Ovary (tissue), 9 donors: Measurements from ENCODE around the gene CAPN1. TPM values are rescaled to one million over a fixed set of nuclear protein-coding genes. Genes with fewer than 3 reads are reported as not detected.

Source experiments
- DNase-seq, 5 donors: peaks; one replicate each; pipeline ENCODE4 v3.0.0-alpha.2; 2019 to 2020
- H3K27ac ChIP-seq, 2 donors: fragments of 200-600 bp; one replicate each; pipeline versions ENCODE4 v1.5.1 to v1.8.0; 2019 to 2022
- H3K27me3 ChIP-seq: fragments of 200-600 bp; one replicate; pipeline ENCODE4 v1.8.0; 2022
- H3K36me3 ChIP-seq: fragments of 200-600 bp; sonication (generic); one replicate; pipeline ENCODE4 v1.5.1; 2019
- H3K4me1 ChIP-seq: one replicate; pipeline ENCODE4 v1.8.1; 2013; ENCODE audit warnings: mild to moderate bottlenecking, moderate library complexity; ENCODE audit not compliant: insufficient read depth
- H3K4me3 ChIP-seq: fragments of 200-600 bp; sonication (generic); one replicate; pipeline ENCODE4 v1.5.1; 2017
- H3K9me3 ChIP-seq, 2 donors: fragments of 200-600 bp in 1 of 2; sonication (generic) in 1 of 2; one replicate each; pipeline versions ENCODE4 v1.5.1 to v1.8.1; 2013 to 2019; ENCODE audit warnings: mild to moderate bottlenecking in 1 of 2, moderate library complexity in 1 of 2
- CTCF ChIP-seq, 3 donors: fragments of 450-650 bp in 2 of 3; fragments of 200-600 bp in 1 of 3; IDR thresholded peaks; one replicate each; pipeline versions ENCODE4 v1.5.1 to v1.8.0; 2016 to 2022; ENCODE audit warnings: antibody characterized with exemption in 3 of 3, mild to moderate bottlenecking in 1 of 3
- EP300 ChIP-seq: sonication (generic); formaldehyde crosslinking; IDR thresholded peaks from one replicate; pipeline ENCODE4 v1.6.1; 2017; ENCODE audit warnings: antibody characterized with exemption
- POLR2A ChIP-seq: fragments of 450-650 bp; IDR thresholded peaks from one replicate; pipeline ENCODE4 v1.6.1; 2017; ENCODE audit warnings: antibody characterized with exemption, mild to moderate bottlenecking, moderate library complexity
- WGBS, 3 donors: extraction: QIAGEN DNeasy Blood & Tissue Kit in 1 of 3; methylation state at CpG; one replicate each; pipeline versions ENCODE4 v1.1.5 to v1.1.7; 2013 to 2017; 5-methylcytosine and 5-hydroxymethylcytosine counted together
- intact Hi-C, 4 donors: fragments of 100-400 bp; cut with DNase I; formaldehyde crosslinking; loops; one replicate each; pipeline versions ENCODE4 v1.11.0 to v1.15.1; 2022 to 2023
- polyA plus RNA-seq, 2 donors: library from polyadenylated mRNA; stranded (reverse); fragments of 200-250 nt in 1 of 2; fragments of 350-450 nt in 1 of 2; fragmentation: Illumina TruSeq in 1 of 2; extraction: RNeasy Lipid Tissue Mini Kit (QIAGEN cat#74804) in 1 of 2; gene quantifications; one replicate each; pipeline ENCODE4 v1.2.3, GENCODE V29; 2013 to 2014
- total RNA-seq, 7 donors: library from RNA; depleted of rRNA in 2 of 7; stranded (reverse); fragments of >200 nt in 2 of 7; fragmentation: NEBNext Ultra II Directional in 3 of 7; extraction: Animal tissue kit (Norgen Biotek cat#: 25700) in 3 of 7; gene quantifications; one replicate each; pipeline versions ENCODE4 v1.1.0 to v1.2.4, GENCODE V29; 2016 to 2023
- donor health status: DM: no; HTN: no; CAD: no; lungs with moderate emphysema.
- donor health status: DM: no; HTN: no; CAD: no.
- donor health status: Bipolar disorder and iron deficiency.
- donor health status: DM: yes; HTN: yes; CAD: no.
- donor health status: DM: no; HTN: no; CAD: no.
- donor health status: DM: yes; HTN: yes; CAD: no.

Gene CAPN1
- total and polyA plus RNA-seq, 9 donors = 20.0 to 178 (median 124) TPM

- H3K27ac ChIP-seq = peak overlapping the region; percentile 77 to 86
- TF ChIP-seq POLR2A = no peak
- TF ChIP-seq EP300 = no peak
- peak; percentile 17 to 52 (median 47) for TF ChIP-seq CTCF (IDR thresholded peaks at IDR 0.05)
- 1% methylated on average over 20 to 59 of the region's 60 CpGs for WGBS, 3 donors
- H3K27me3 ChIP-seq = no peaks in the 10 kb centered on the region
- DNase-seq = peak; percentile 50 to 74 (median 60)
- H3K4me1 ChIP-seq = peaks cover 6% of the 10 kb centered on the region
- no peaks in the 10 kb centered on the region for H3K36me3 ChIP-seq
- no peaks in the 10 kb centered on the region for H3K9me3 ChIP-seq
- intact Hi-C loops = loop anchor here in 1 of 4 donors (10.0 kb wide), 1 partner anchor 66 kb away; the partner anchor contains the start of genes TM7SF2 and ZNHIT2
- H3K4me3 ChIP-seq = peak overlapping the region; percentile 56
Measured at GRCh38 chr11:65180877-65181568, 705 bp upstream of the CAPN1 start.

- 33 to 37% (median 34%) methylated on average over 20 to 23 of the region's 23 CpGs for WGBS, 3 donors
- H3K27me3 ChIP-seq = no peaks in the 10 kb centered on the region
- intact Hi-C loops = loop anchor here in 1 of 4 donors (10.0 kb wide), 1 partner anchor 68 kb away; the partner anchor contains the start of genes TM7SF2 and ZNHIT2
- TF ChIP-seq CTCF (IDR thresholded peaks at IDR 0.05) (no peak), POLR2A (no peak), EP300 (no peak)
- H3K36me3 ChIP-seq = no peaks in the 10 kb centered on the region
- DNase-seq = peak; percentile 31 to 54 (median 52)
- peak overlapping the region; percentile 56 for H3K4me3 ChIP-seq
- H3K9me3 ChIP-seq = no peaks in the 10 kb centered on the region
- peaks cover 6% of the 10 kb centered on the region for H3K4me1 ChIP-seq
- H3K27ac ChIP-seq = peak overlapping the region; percentile 77 to 86
Measured at GRCh38 chr11:65182258-65183170, 786 bp downstream of the CAPN1 start.

- Histone ChIP-seq H3K9me3 (no peaks in the 10 kb centered on the region), H3K4me3 (no peak overlapping the region), H3K27ac (peak overlapping the region in 1 of 2 donors; percentile 0), H3K36me3 (no peaks in the 10 kb centered on the region), H3K27me3 (no peaks in the 10 kb centered on the region), H3K4me1 (peaks cover 6% of the 10 kb centered on the region)
- DNase-seq = peak in 1 of 5 donors; percentile 19
- intact Hi-C loops = loop anchor here in 1 of 4 donors (10.0 kb wide), 1 partner anchor 69 kb away; the partner anchor contains the start of genes TM7SF2 and ZNHIT2
- 83 to 86% (median 84%) methylated on average over 19 of the region's 19 CpGs for WGBS, 3 donors
- TF ChIP-seq CTCF (IDR thresholded peaks at IDR 0.05) (no peak), POLR2A (no peak), EP300 (no peak)
Measured at GRCh38 chr11:65183201-65183891, 1.6 kb downstream of the CAPN1 start.

GRCh38 chr11:65184146-65184545 lies 2.4 kb downstream of the CAPN1 start:
- intact Hi-C loops = loop anchor here in 1 of 4 donors (10.0 kb wide), 1 partner anchor 69 kb away; the partner anchor contains the start of genes TM7SF2 and ZNHIT2
- H3K27ac ChIP-seq = no peak overlapping the region
- WGBS, 3 donors = 73 to 82% (median 78%) methylated on average over 18 to 22 of the region's 22 CpGs
- DNase-seq = peak in 1 of 5 donors; percentile 25
- no peak overlapping the region for H3K4me3 ChIP-seq
- no peaks in the 10 kb centered on the region for H3K36me3 ChIP-seq
- no peaks in the 10 kb centered on the region for H3K27me3 ChIP-seq
- H3K9me3 ChIP-seq = no peaks in the 10 kb centered on the region
- H3K4me1 ChIP-seq = peaks cover 6% of the 10 kb centered on the region
- no peak for TF ChIP-seq POLR2A
- no peak for TF ChIP-seq CTCF (IDR thresholded peaks at IDR 0.05)
